OCI-LY7 (cell line): ENCODE measurements around the gene GNAQ. TPM values are rescaled to one million over a fixed set of nuclear protein-coding genes. Genes with fewer than 3 reads are reported as not detected.

Source experiments
- BruUV-seq: library from RNA; stranded (reverse); fragments of 400-500 nt; replicated peaks from 2 replicates; lab custom pipeline; 2021; lab: Mats Ljungman, UMichigan
- CTCF ChIA-PET: fragments of 300-600 bp; sonication (Branson Sonifier 250); formaldehyde crosslinking; loops from one replicate; lab custom pipeline; 2022; ENCODE audit warnings: antibody characterized with exemption; ENCODE audit not compliant: unreplicated experiment; lab: Charles Lee
- POLR2A ChIA-PET: fragments of 300-600 bp; sonication (Branson Sonifier 250); formaldehyde crosslinking; loops from one replicate; lab custom pipeline; 2022; ENCODE audit warnings: antibody characterized with exemption; lab: Charles Lee
- DNase-seq: peaks from one replicate; pipeline ENCODE4 v3.0.0-alpha.2; 2015; ENCODE audit warnings: low spot score
- H2AFZ ChIP-seq: fragments of 200-600 bp; sonication (generic), shearing (Covaris generic); 2 replicates; pipeline ENCODE4 v1.6.1; 2014; ENCODE audit warnings: mild to moderate bottlenecking, antibody characterized with exemption, low read length, moderate library complexity
- H3K27ac ChIP-seq: fragments of 200-600 bp; sonication (generic); 2 replicates; pipeline ENCODE4 v1.5.1; 2014; ENCODE audit warnings: mixed run types, low read depth, mild to moderate bottlenecking, moderate library complexity, low read length, inconsistent platforms; ENCODE audit not compliant: poor library complexity, severe bottlenecking
- H3K36me3 ChIP-seq: fragments of 200-600 bp; sonication (generic); 2 replicates; pipeline ENCODE4 v1.6.1; 2014; ENCODE audit warnings: mild to moderate bottlenecking, antibody characterized with exemption, low read length, moderate library complexity, mixed read lengths; ENCODE audit not compliant: insufficient read depth
- H3K4me1 ChIP-seq: fragments of 200-600 bp; sonication (generic); 2 replicates; pipeline ENCODE4 v1.5.1; 2014; ENCODE audit warnings: mild to moderate bottlenecking, low read length; ENCODE audit not compliant: insufficient read depth, poor library complexity, severe bottlenecking
- H3K4me2 ChIP-seq: fragments of 200-600 bp; sonication (generic); 2 replicates; pipeline ENCODE4 v1.6.1; 2014; ENCODE audit warnings: mild to moderate bottlenecking, low read length
- H3K4me3 ChIP-seq: fragments of 200-600 bp; sonication (generic); 2 replicates; pipeline ENCODE4 v1.5.1; 2014; ENCODE audit warnings: mild to moderate bottlenecking, low read depth, low read length; ENCODE audit not compliant: poor library complexity, severe bottlenecking
- H3K79me2 ChIP-seq: fragments of 200-600 bp; sonication (generic); 2 replicates; pipeline ENCODE4 v1.6.1; 2016; ENCODE audit warnings: low read depth, mild to moderate bottlenecking, low read length, moderate library complexity, mixed read lengths; ENCODE audit not compliant: insufficient read depth
- H3K9me2 ChIP-seq: fragments of 200-600 bp; sonication (generic); 2 replicates; pipeline ENCODE4 v1.6.1; 2016; ENCODE audit warnings: mild to moderate bottlenecking, low read length, mixed read lengths; ENCODE audit not compliant: insufficient read depth
- H3K9me3 ChIP-seq: fragments of 200-600 bp; sonication (generic); 2 replicates; pipeline ENCODE4 v1.6.1; 2014; ENCODE audit warnings: mild to moderate bottlenecking, mixed run types, low read length, mixed read lengths
- H4K20me1 ChIP-seq: fragments of 200-600 bp; sonication (generic); 2 replicates; pipeline ENCODE4 v1.6.1; 2014; ENCODE audit warnings: mild to moderate bottlenecking, antibody characterized with exemption, low read length, moderate library complexity, mixed read lengths; ENCODE audit not compliant: insufficient read depth
- CTCF ChIP-seq: fragments of 200-600 bp; sonication (generic); conservative IDR thresholded peaks from 2 replicates; pipeline ENCODE4 v1.5.1; 2014; ENCODE audit warnings: mild to moderate bottlenecking, antibody characterized with exemption, low read length, moderate library complexity, mixed read lengths
- EZH2phosphoT487 ChIP-seq: fragments of 200-600 bp; sonication (generic); IDR thresholded peaks from 2 replicates; pipeline ENCODE4 v1.6.1; 2018; ENCODE audit warnings: low read depth, borderline replicate concordance, mild to moderate bottlenecking, mixed run types, antibody characterized with exemption, low read length, moderate library complexity, mixed read lengths
- intact Hi-C: fragments of 100-400 bp; cut with micrococcal nuclease; formaldehyde crosslinking; loops from one replicate; pipeline ENCODE4 v1.10.0; 2022; ENCODE audit not compliant: unreplicated experiment
- total RNA-seq, 2 experiments: library from RNA; depleted of rRNA in 1 of 2; stranded (reverse); fragments of >200 nt in 1 of 2; shearing (Covaris generic) in 1 of 2; gene quantifications; 2 replicates each; pipeline ENCODE4 v1.2.3, GENCODE V29; 2014 to 2022

The GNAQ gene
- total RNA-seq, 2 experiments from 2014 or later, result not detected

- Histone ChIP-seq H2AFZ (no peak overlapping the region), H3K36me3 (no peaks in the 10 kb centered on the region), H3K27ac (no peak overlapping the region), H3K4me2 (no peak overlapping the region), H3K9me2 (no peaks in the 10 kb centered on the region), H3K9me3 (no peaks in the 10 kb centered on the region), H3K4me3 (no peak overlapping the region), H4K20me1 (no peaks in the 10 kb centered on the region), H3K79me2 (no peaks in the 10 kb centered on the region), H3K4me1 (no peaks in the 10 kb centered on the region)
- TF ChIP-seq EZH2phosphoT487 (no peak), CTCF (no peak)
- DNase-seq, result no peak
- intact Hi-C loops, result no loop called here
- CTCF ChIA-PET, result no interaction called here
- BruUV-seq, result no TSS peak
- POLR2A ChIA-PET, result interaction anchor here (0.6 kb wide), 1 partner anchor 19 kb away, joined by 4 read pairs; no protein-coding TSS in a partner anchor
Measured at GRCh38 chr9:77991191-77991590, 40.4 kb downstream of the GNAQ start.

DNA sequence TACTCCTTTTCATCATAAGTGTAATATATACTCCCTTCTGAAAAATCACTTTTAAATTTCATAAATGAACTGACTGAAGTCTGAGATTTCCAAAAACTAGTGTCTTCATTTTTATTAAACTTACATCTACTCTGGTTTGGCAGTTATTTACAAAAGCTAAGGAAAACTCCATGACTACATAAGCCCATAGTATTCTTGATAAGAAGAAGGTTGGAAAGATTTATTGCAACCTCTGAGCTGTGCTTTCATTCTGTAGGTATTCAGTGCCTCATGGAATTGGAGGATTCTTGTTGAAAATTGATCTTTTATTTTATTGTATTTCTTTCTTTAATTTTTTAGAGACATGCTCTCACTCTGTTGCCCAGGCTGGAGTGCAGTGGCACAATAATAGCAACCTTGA, 41.7 kb downstream of the GNAQ start:
- Histone ChIP-seq H3K4me3 (no peak overlapping the region), H3K36me3 (no peaks in the 10 kb centered on the region), H3K27ac (no peak overlapping the region), H4K20me1 (no peaks in the 10 kb centered on the region), H3K9me3 (no peaks in the 10 kb centered on the region), H3K4me2 (no peak overlapping the region), H2AFZ (no peak overlapping the region), H3K4me1 (no peaks in the 10 kb centered on the region), H3K79me2 (no peaks in the 10 kb centered on the region), H3K9me2 (no peaks in the 10 kb centered on the region)
- ChIA-PET CTCF (no interaction called here), POLR2A (no interaction called here)
- BruUV-seq, result no TSS peak
- DNase-seq, result no peak
- intact Hi-C loops, result no loop called here
- TF ChIP-seq EZH2phosphoT487 (no peak), CTCF (no peak)

DNA sequence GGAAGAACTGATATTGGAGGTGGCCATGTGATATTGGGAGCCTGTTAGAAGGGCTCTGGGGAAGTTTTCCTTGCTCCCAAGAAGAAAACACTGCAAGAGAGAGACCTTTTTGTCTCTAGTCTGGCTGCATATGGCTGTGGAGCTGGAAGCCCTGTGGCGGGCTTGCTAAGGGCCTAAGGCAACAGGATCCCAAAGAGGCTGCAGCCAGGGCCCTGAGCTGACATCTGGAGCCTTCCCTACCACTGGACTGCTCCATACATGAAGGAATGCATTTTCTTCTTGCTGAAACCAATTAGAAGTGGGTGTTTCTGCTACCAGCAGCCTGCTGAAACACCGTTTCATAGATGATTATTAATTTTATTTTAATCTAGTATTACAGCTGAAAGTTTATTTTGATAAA, 42.2 kb downstream of the GNAQ start:
- BruUV-seq, result no TSS peak
- H3K79me2 ChIP-seq, result no peaks in the 10 kb centered on the region
- ChIA-PET CTCF (no interaction called here), POLR2A (no interaction called here)
- H3K4me1 ChIP-seq, result no peaks in the 10 kb centered on the region
- TF ChIP-seq CTCF (no peak), EZH2phosphoT487 (no peak)
- no peak for DNase-seq
- intact Hi-C loops, result no loop called here
- no peak overlapping the region for H3K4me3 ChIP-seq
- H3K27ac ChIP-seq, result no peak overlapping the region
- H3K9me3 ChIP-seq, result no peaks in the 10 kb centered on the region
- H2AFZ ChIP-seq, result no peak overlapping the region
- no peaks in the 10 kb centered on the region for H3K9me2 ChIP-seq
- H4K20me1 ChIP-seq, result no peaks in the 10 kb centered on the region
- H3K4me2 ChIP-seq, result no peak overlapping the region
- H3K36me3 ChIP-seq, result no peaks in the 10 kb centered on the region
